OCI-LY3 (cell line): ENCODE data around the gene CNTNAP2.

Source experiments
- EZH2phosphoT487 ChIP-seq: fragments of 200-600 bp; shearing (Covaris generic); IDR thresholded peaks from 2 replicates; pipeline ENCODE4 v1.6.1; 2018; ENCODE audit warnings: antibody characterized with exemption, mixed run types, low read depth
- TF ChIP-seq, protein P1 (sequence below): fragments of 200-600, 300-600 bp; sonication (generic); IDR thresholded peaks from 2 replicates; pipeline ENCODE4 v1.5.1; 2014; ENCODE audit warnings: antibody characterized with exemption, low read length, low read depth

DNA sequence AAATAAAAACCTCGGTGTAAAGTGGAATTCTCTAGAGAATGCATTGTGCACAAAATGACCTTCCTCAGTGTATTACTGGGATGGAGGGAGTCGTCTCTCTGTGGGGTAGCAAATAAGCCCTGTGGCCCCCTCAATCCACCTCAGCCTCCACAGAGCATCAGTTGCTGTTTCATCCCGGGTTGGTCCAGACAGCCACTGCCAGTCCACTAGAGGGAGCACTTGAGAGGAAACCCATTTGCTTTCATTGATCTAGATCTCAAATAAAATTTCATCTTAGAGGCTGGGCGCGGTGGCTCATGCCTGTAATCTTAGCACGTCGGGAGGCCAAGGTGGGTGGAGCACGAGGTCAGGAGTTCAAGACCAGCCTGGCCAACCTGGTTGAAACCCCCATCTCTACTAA is 1128.7 kb downstream of the CNTNAP2 start:
- TF ChIP-seq, protein P1, sequence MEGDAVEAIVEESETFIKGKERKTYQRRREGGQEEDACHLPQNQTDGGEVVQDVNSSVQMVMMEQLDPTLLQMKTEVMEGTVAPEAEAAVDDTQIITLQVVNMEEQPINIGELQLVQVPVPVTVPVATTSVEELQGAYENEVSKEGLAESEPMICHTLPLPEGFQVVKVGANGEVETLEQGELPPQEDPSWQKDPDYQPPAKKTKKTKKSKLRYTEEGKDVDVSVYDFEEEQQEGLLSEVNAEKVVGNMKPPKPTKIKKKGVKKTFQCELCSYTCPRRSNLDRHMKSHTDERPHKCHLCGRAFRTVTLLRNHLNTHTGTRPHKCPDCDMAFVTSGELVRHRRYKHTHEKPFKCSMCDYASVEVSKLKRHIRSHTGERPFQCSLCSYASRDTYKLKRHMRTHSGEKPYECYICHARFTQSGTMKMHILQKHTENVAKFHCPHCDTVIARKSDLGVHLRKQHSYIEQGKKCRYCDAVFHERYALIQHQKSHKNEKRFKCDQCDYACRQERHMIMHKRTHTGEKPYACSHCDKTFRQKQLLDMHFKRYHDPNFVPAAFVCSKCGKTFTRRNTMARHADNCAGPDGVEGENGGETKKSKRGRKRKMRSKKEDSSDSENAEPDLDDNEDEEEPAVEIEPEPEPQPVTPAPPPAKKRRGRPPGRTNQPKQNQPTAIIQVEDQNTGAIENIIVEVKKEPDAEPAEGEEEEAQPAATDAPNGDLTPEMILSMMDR, result peak; percentile 76
- no peak for TF ChIP-seq EZH2phosphoT487
